ENCODE measurements around the gene SOWAHD. TPM values are rescaled to one million over a fixed set of nuclear protein-coding genes. Genes with fewer than 3 reads are reported as not detected.
A peak's percentile ranks its signal among the peaks of the same experiment; 100 is the strongest.
"Not testable (repeated sequence)": the region's sequence is repeated elsewhere in the genome, so short reads cannot be mapped to it uniquely, and the experiment has no call there.

The SOWAHD gene
- total RNA-seq, 2 donors from 2014 or later: 3.2 to 4.9 TPM

- H3K27me3 ChIP-seq: no peaks in the 10 kb centered on the region
- DNase-seq: peak; percentile 82
- TF ChIP-seq, protein P1, sequence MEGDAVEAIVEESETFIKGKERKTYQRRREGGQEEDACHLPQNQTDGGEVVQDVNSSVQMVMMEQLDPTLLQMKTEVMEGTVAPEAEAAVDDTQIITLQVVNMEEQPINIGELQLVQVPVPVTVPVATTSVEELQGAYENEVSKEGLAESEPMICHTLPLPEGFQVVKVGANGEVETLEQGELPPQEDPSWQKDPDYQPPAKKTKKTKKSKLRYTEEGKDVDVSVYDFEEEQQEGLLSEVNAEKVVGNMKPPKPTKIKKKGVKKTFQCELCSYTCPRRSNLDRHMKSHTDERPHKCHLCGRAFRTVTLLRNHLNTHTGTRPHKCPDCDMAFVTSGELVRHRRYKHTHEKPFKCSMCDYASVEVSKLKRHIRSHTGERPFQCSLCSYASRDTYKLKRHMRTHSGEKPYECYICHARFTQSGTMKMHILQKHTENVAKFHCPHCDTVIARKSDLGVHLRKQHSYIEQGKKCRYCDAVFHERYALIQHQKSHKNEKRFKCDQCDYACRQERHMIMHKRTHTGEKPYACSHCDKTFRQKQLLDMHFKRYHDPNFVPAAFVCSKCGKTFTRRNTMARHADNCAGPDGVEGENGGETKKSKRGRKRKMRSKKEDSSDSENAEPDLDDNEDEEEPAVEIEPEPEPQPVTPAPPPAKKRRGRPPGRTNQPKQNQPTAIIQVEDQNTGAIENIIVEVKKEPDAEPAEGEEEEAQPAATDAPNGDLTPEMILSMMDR (IDR thresholded peaks at IDR 0.05): no peak
- intact Hi-C loops (cut with DNase I): loop anchor here (5.0 kb wide), 1 partner anchor 76 kb away; no protein-coding TSS in a partner anchor
- peaks cover 4% of the 10 kb centered on the region for H3K4me1 ChIP-seq
- H3K27ac ChIP-seq: peak within 1 kb of the TSS; percentile 87
- peak within 1 kb of the TSS; percentile 79 to 86 for H3K9ac ChIP-seq (ENCODE audit: low read depth in 2 of 2, low read length in 2 of 2)
- peak within 1 kb of the TSS; percentile 60 for H3K4me3 ChIP-seq
- H3K9me3 ChIP-seq: no peaks in the 10 kb centered on the region
- H3K36me3 ChIP-seq: no peaks in the 10 kb centered on the region
These were observed 33.2 kb downstream of the SOWAHD start, which contains the start of gene RPL39 for GRCh38 chrX:119791437-119792231. TSS of gene RPL39 (minus strand) at chrX:119791630. CDS start at chrX:119791576, 54 bp downstream.

GRCh38 chrX:119801253-119802221 lies 43.1 kb downstream of the SOWAHD start:
- H3K27me3 ChIP-seq: no peaks in the 10 kb centered on the region
- no peak overlapping the region for H3K9ac ChIP-seq (ENCODE audit: low read depth in 2 of 2, low read length in 2 of 2)
- no peaks in the 10 kb centered on the region for H3K36me3 ChIP-seq
- no peak overlapping the region for H3K27ac ChIP-seq
- intact Hi-C loops (cut with DNase I): no loop called here
- no peaks in the 10 kb centered on the region for H3K4me1 ChIP-seq
- no peak for DNase-seq
- no peak overlapping the region for H3K4me3 ChIP-seq
- TF ChIP-seq, protein P1 (IDR thresholded peaks at IDR 0.05): no peak
- no peaks in the 10 kb centered on the region for H3K9me3 ChIP-seq

DNA sequence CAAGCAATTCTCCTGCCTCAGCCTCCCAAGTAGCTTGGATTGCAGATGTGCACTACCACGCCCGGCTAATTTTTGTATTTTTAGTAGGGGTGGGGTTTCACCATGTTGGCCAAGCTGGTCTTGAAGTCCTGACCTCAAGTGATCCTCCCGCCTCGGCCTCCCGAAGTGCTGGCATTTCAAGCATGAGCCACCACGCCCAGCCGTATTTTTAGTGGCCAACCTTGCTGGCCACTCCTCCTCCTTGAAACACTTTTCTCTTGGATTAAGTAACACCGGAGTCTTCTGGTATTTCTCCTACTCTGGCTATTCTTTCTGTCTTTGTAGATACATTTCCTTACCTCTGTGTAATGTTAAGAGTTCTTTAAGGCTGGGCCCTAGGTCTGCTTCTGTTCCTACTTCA lies 44.2 kb downstream of the SOWAHD start:
- no peaks in the 10 kb centered on the region for H3K4me1 ChIP-seq
- no peaks in the 10 kb centered on the region for H3K27me3 ChIP-seq
- no peak overlapping the region for H3K27ac ChIP-seq
- no peak overlapping the region for H3K4me3 ChIP-seq
- no peaks in the 10 kb centered on the region for H3K36me3 ChIP-seq
- no peaks in the 10 kb centered on the region for H3K9me3 ChIP-seq
- TF ChIP-seq, protein P1 (IDR thresholded peaks at IDR 0.05): no peak
- DNase-seq: no peak
- intact Hi-C loops (cut with DNase I): no loop called here
- H3K9ac ChIP-seq (ENCODE audit: low read depth in 2 of 2, low read length in 2 of 2): no peak overlapping the region

DNA sequence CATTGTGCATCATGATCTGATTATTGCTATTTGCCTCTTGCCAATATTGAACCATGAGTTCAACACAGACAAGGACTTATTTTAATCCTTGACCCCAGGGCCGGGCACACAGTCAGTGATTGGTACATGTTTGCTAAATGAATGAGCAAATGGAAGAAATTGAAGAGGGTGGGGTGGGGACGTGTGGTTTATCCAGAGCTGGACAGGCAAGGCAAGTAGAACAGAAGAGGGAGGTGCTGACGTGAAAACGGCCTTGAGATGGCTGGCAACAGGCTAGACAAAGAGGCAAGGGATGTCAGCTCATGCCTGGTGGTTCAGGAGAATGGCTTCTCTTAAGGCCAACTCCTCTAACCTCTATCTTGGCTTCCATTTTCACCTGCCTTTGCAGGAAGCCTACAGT lies 50.1 kb downstream of the SOWAHD start:
- H3K36me3 ChIP-seq; H3K27ac ChIP-seq; H3K9me3 ChIP-seq; H3K4me1 ChIP-seq; H3K27me3 ChIP-seq; DNase-seq; H3K4me3 ChIP-seq; intact Hi-C loops (cut with DNase I); H3K9ac ChIP-seq (ENCODE audit: low read depth in 2 of 2, low read length in 2 of 2): not testable (repeated sequence)

DNA sequence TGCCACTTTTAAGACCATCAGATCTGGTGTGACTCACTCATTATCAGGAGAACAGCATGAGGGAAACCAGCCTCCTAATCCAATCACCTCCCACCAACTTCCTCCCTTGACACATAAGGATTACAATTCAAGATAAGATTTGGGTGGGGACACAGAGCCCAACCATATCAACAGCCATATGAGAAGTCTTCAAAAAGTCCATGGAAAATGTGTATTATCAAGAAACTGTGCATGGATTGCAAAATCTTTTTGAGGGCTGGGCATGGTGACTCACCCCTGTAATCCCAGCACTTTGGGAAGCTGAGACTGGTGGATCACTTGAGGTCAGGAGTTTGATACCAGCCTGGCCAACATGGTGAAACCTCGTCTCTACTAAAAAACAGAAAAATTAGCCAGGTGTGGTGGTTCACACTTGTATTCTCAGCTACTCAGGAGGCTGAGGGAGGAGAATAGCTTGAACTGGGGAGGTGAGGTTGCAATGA lies 50.8 kb downstream of the SOWAHD start:
- Histone ChIP-seq H3K27ac (no peak overlapping the region), H3K36me3 (no peaks in the 10 kb centered on the region), H3K4me1 (no peaks in the 10 kb centered on the region), H3K27me3 (no peaks in the 10 kb centered on the region), H3K9ac (ENCODE audit: low read depth in 2 of 2, low read length in 2 of 2) (no peak overlapping the region), H3K4me3 (no peak overlapping the region), H3K9me3 (no peaks in the 10 kb centered on the region)
- TF ChIP-seq, protein P1 (IDR thresholded peaks at IDR 0.05): no peak
- intact Hi-C loops (cut with DNase I): no loop called here
- DNase-seq: no peak

Other genes with a start within 250 kb of the SOWAHD start
- gene STEEP1, start 193.2 kb upstream of the SOWAHD start, total RNA-seq: 10 to 100 TPM; 18.8 to 19.2 TPM
- 10 to 100 TPM; 57.6 to 81.0 TPM for gene UBE2A, start 184.0 kb upstream of the SOWAHD start, total RNA-seq
- gene NKRF, start 152.2 kb upstream of the SOWAHD start, total RNA-seq: 1 to 10 TPM; 6.0 to 8.9 TPM
- 10 to 100 TPM in 1 of 2 donors, 1 to 10 TPM in 1; 9.4 to 21.2 TPM for gene SEPTIN6, start 65.4 kb upstream of the SOWAHD start, total RNA-seq
- gene RPL39, start 33.0 kb downstream of the SOWAHD start, total RNA-seq: 1,000 to 10,000 TPM; 1,267 to 1,593 TPM
- 10 to 100 TPM; 10.2 to 10.5 TPM for gene UPF3B, start 94.4 kb downstream of the SOWAHD start, total RNA-seq
- 10 to 100 TPM; 13.4 to 14.6 TPM for gene RNF113A, start 113.1 kb downstream of the SOWAHD start, total RNA-seq
- gene NDUFA1, start 113.2 kb downstream of the SOWAHD start, total RNA-seq: 100 to 1,000 TPM; 167 to 221 TPM
- not detected for gene AKAP14, start 137.3 kb downstream of the SOWAHD start, total RNA-seq
- 1 to 10 TPM; 5.5 to 7.1 TPM for gene NKAP, start 185.2 kb downstream of the SOWAHD start, total RNA-seq

Data from colonic mucosa (tissue), 4 donors.